ENCODE measurements around the gene LIN54.
"Not testable (repeated sequence)": the region's sequence is repeated elsewhere in the genome, so short reads cannot be mapped to it uniquely, and the experiment has no call there.

LIN54 gene

GRCh38 chr4:82930848-82931755, 79.5 kb downstream of the LIN54 start:
- no peak for DNase-seq

GRCh38 chr4:82921795-82922194, 88.8 kb downstream of the LIN54 start:
- no peak for DNase-seq

- no peak for DNase-seq
Measured at GRCh38 chr4:82919386-82919785, 91.2 kb downstream of the LIN54 start.

- DNase-seq = no peak
Measured at GRCh38 chr4:82918091-82918490, 92.5 kb downstream of the LIN54 start.

GRCh38 chr4:82913968-82914367, 96.7 kb downstream of the LIN54 start:
- not testable (repeated sequence) for DNase-seq

- DNase-seq = no peak
Measured at GRCh38 chr4:82913305-82913704, 97.3 kb downstream of the LIN54 start.

- DNase-seq = no peak
Measured at GRCh38 chr4:82909326-82909725, 101.3 kb downstream of the LIN54 start.

GRCh38 chr4:82906469-82906868, 104.2 kb downstream of the LIN54 start:
- DNase-seq = no peak

GRCh38 chr4:82905205-82905604, 105.4 kb downstream of the LIN54 start:
- DNase-seq = no peak

GRCh38 chr4:82903737-82904136, 106.9 kb downstream of the LIN54 start:
- DNase-seq = no peak

- no peak for DNase-seq
Measured at GRCh38 chr4:82901183-82901718, 109.4 kb downstream of the LIN54 start.

- DNase-seq = peak; percentile 96
Measured at GRCh38 chr4:82900411-82901182, 110.0 kb downstream of the LIN54 start, which contains the start of gene THAP9. THAP9 (plus strand) TSS chr4:82900735; CDS start chr4:82900803, 68 bp downstream.

- no peak for DNase-seq
Measured at GRCh38 chr4:82900066-82900410, 110.6 kb downstream of the LIN54 start.

- no peak for DNase-seq
Measured at GRCh38 chr4:82899374-82900065, 111.1 kb downstream of the LIN54 start.

- no peak for DNase-seq
Measured at GRCh38 chr4:82898322-82899243, 112.0 kb downstream of the LIN54 start.

- no peak for DNase-seq
Measured at GRCh38 chr4:82896755-82897154, 113.9 kb downstream of the LIN54 start.

GRCh38 chr4:82893942-82894341, 116.7 kb downstream of the LIN54 start:
- no peak for DNase-seq

- DNase-seq = no peak
Measured at GRCh38 chr4:82892467-82892802, 118.2 kb downstream of the LIN54 start.

GRCh38 chr4:82891707-82892466, 118.7 kb downstream of the LIN54 start:
- no peak for DNase-seq

GRCh38 chr4:82890901-82891706, 119.5 kb downstream of the LIN54 start, which contains the start of gene SEC31A:
SEC31A (minus strand) TSS chr4:82891153; CDS start chr4:82881936, 9,217 bp downstream.
- peak; percentile 97 for DNase-seq

Measured in stimulated activated CD4-positive, alpha-beta T cell treated with anti-CD3 and anti-CD28 coated beads, Interleukin-4, amount 100 ng/mL, for 1 hour (primary cell).